GM19099 (cell line): ENCODE measurements around the gene FSTL4.

ENCODE experiments used
- POLR2A ChIP-seq: IDR thresholded peaks from 3 replicates; pipeline ENCODE4 v1.6.1; 2011; ENCODE audit warnings: low read depth; ENCODE audit not compliant: insufficient read length; ENCODE audit errors: extremely low read depth

FSTL4 gene

DNA sequence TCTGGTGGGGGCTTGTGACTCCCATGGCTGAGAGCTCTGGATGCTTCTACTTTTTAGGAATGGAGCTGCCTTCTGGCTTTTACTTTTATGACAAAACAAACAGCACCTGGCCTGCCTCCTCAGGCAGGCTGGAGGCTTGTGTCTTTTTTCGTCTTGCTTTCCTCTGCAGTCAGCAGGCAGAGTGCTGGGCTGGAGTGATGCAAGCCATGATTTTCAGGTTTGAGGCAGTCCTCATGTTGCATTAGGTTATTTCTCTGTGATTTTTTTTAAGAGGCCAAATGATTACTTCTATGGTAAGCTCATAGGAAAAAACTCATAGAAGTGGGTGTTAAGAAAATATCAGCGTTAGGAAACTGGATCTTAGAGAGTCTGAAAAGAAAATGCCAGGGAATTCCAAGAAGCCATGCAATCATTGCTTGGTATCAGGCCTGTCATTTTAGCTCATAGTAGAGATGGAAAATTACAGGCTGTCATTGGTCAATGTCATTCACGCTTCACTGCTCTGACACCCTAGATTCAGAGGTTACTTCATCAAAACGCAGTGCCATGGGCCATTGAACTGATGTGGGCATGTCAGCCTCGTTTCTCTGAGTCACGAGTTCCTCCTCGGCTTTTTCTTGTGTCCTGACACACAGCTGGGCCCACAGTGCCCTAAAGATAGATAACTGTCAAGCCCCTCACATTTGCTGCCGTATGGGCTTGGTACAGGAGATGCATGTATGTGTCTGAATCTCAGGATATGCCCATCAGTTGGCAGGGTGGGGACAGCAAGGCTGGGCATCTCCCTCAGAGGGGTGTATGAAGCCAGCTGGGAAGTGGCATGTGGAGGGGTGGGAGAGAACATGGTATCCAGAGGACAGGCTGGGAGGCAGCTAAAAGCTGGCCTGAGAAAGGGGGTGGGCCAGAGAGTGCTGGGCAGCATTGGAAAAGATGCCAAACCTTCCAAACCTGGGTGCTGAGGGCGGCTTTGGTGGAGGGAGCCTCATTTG lies 408.7 kb downstream of the FSTL4 start:
- no peak for TF ChIP-seq POLR2A

GRCh38 chr5:133202066-133202665 lies 410.2 kb downstream of the FSTL4 start:
- TF ChIP-seq POLR2A, result no peak

- no peak for TF ChIP-seq POLR2A
Measured at GRCh38 chr5:133201310-133201709, 411.0 kb downstream of the FSTL4 start.

DNA sequence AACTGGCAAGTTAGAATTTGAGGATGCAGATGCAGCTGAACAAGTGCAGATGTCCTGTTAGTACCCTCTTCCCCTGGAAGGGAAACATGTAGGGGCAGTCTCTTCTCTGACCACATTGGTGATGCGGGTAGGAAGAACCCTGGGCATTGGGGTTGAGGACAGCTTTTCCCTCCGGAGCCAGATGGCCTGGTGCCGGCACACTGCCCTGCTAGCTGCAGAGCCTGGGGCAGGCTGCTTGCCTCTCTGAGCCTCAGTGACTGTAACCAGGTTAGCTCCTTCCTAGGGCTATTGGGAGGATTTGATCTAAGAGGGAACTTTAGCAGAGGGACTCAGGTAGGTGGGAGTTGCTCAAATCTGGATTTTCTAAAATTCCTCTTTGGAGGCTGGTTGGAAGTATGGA lies 412.1 kb downstream of the FSTL4 start:
- TF ChIP-seq POLR2A, result no peak

GRCh38 chr5:133199417-133200178 lies 412.7 kb downstream of the FSTL4 start:
- TF ChIP-seq POLR2A, result no peak

- no peak for TF ChIP-seq POLR2A
Measured at GRCh38 chr5:133198511-133198910, 413.8 kb downstream of the FSTL4 start.

GRCh38 chr5:133196441-133197085 lies 415.8 kb downstream of the FSTL4 start:
- TF ChIP-seq POLR2A, result no peak

DNA sequence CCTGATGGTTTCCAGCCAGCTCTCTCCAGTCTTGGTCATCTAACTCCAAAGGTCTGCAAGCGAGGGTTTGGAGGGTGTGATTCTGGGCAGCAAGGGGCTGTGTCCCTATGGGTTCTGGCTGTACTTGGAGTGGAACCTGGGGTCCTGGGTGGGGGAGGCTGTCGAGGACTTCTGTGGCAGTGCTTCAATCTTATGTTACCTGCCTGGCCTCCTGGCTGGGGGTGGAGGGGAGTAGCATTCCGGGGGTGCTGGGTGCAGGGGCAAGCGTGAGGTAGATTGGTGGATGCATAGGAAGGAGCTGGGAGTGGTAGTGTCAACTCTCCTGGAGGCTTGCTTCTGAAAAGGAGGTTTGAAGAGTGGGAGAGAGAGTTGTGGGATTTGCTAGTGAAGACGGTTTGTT lies 417.1 kb downstream of the FSTL4 start:
- TF ChIP-seq POLR2A, result no peak

DNA sequence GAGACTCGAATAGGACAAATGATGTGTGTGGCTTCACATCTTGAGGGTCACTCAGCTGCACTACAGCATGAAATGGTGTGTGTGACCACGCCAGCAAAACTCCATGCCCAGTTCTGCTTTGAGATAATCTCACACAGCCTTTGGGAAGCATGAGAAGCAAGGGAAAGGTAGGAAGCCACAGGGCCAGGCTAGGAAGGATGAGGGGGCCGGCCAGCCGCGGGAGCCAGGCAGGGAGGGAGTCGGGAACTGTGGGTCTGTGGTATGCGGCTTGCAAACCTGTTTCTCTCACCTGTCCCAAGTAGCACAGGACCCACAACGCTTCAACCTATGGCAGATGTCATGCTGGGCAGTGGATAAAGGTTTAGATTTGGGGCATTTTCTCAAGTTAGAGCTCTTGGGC lies 418.5 kb downstream of the FSTL4 start:
- no peak for TF ChIP-seq POLR2A

DNA sequence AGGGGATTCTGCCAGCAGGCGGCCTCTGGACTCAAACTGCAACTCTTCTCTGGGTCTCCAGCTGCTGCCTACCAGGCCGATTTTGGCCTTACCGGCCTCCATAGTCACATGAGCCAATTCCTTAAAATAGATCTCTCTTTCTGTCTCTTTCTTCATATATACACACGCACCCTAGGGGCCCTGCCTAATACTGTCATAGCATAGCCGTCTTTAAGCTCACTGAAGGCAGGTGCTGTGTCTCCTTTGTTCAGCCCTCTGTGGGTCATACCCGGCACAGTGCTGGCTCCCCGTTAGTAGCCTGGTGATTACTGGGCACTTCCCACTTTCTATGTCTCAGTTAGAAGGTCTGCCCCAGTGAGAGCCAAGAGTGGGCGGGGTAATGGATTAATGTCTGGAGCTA lies 419.6 kb downstream of the FSTL4 start:
- TF ChIP-seq POLR2A, result no peak

- TF ChIP-seq POLR2A, result no peak
Measured at GRCh38 chr5:133189881-133190280, 422.5 kb downstream of the FSTL4 start.

DNA sequence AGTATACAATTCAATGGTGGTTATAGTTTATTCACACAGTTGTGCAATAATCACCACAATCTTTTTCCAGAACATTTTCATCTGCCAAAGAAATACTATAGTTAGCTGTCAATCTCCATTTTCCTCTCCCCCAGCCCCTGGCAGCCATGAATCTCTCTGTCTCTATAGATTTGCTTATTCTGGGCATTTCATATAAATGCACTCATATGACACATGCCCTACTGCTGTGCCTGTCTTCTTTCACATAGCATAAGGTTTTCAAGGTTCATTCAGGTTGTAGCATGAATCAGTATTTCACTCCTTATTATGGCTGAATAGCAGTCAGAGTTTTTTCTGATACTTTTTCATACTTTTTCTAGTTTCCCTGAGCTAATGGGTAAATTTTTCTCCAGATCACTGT lies 432.9 kb downstream of the FSTL4 start:
- no peak for TF ChIP-seq POLR2A

- TF ChIP-seq POLR2A, result no peak
Measured at GRCh38 chr5:133164759-133165158, 447.6 kb downstream of the FSTL4 start.

GRCh38 chr5:133163839-133164238 lies 448.5 kb downstream of the FSTL4 start:
- no peak for TF ChIP-seq POLR2A

- TF ChIP-seq POLR2A, result no peak
Measured at GRCh38 chr5:133159543-133159942, 452.8 kb downstream of the FSTL4 start.
